PC-3 (cell line): ENCODE measurements around the gene SLC25A48.

ENCODE experiments used
- CTCF ChIP-seq: fragments of 300-600 bp; sonication (generic); conservative IDR thresholded peaks from 2 replicates; pipeline ENCODE4 v1.5.1; 2017; ENCODE audit warnings: antibody characterized with exemption, low read depth, mild to moderate bottlenecking, low read length
- EZH2 ChIP-seq: fragments of 300-600 bp; sonication (generic); IDR thresholded peaks from one replicate; pipeline ENCODE4 v1.6.1; 2017; ENCODE audit warnings: antibody characterized with exemption, mild to moderate bottlenecking, low read length; ENCODE audit not compliant: unreplicated experiment
- EZH2phosphoT487 ChIP-seq: fragments of 300-600 bp; sonication (generic); IDR thresholded peaks from 2 replicates; pipeline ENCODE4 v1.6.1; 2018; ENCODE audit warnings: mild to moderate bottlenecking, antibody characterized with exemption, low read length, borderline replicate concordance

GRCh38 chr5:135842737-135843136 is 8.3 kb downstream of the SLC25A48 start:
- TF ChIP-seq CTCF: no peak
- no peak for TF ChIP-seq EZH2
- TF ChIP-seq EZH2phosphoT487: no peak
